ENCODE results near the gene SLC38A8.

DNA sequence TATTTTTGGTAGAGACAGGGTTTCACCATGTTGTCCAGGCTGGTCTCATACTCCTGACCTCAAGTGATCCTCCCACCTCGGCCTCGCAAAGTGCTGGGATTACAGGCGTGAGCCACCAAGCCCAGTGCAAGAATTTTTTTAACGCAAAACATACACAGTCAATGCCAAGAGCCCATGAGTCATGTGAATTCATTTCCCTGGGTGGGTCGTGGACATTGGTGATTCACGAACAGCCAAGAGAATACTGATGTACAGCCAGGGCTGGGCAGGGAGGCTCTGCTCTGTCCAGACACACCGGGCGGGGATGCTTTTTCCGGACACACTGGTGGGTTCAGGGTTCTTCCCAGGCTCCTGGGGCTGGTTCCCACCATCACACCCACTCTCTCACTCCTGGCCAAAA lies 17.7 kb downstream of the SLC38A8 start:
- TF ChIP-seq, protein P1, sequence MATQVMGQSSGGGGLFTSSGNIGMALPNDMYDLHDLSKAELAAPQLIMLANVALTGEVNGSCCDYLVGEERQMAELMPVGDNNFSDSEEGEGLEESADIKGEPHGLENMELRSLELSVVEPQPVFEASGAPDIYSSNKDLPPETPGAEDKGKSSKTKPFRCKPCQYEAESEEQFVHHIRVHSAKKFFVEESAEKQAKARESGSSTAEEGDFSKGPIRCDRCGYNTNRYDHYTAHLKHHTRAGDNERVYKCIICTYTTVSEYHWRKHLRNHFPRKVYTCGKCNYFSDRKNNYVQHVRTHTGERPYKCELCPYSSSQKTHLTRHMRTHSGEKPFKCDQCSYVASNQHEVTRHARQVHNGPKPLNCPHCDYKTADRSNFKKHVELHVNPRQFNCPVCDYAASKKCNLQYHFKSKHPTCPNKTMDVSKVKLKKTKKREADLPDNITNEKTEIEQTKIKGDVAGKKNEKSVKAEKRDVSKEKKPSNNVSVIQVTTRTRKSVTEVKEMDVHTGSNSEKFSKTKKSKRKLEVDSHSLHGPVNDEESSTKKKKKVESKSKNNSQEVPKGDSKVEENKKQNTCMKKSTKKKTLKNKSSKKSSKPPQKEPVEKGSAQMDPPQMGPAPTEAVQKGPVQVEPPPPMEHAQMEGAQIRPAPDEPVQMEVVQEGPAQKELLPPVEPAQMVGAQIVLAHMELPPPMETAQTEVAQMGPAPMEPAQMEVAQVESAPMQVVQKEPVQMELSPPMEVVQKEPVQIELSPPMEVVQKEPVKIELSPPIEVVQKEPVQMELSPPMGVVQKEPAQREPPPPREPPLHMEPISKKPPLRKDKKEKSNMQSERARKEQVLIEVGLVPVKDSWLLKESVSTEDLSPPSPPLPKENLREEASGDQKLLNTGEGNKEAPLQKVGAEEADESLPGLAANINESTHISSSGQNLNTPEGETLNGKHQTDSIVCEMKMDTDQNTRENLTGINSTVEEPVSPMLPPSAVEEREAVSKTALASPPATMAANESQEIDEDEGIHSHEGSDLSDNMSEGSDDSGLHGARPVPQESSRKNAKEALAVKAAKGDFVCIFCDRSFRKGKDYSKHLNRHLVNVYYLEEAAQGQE (IDR thresholded peaks at IDR 0.05) = no peak
- TF ChIP-seq, protein P2, sequence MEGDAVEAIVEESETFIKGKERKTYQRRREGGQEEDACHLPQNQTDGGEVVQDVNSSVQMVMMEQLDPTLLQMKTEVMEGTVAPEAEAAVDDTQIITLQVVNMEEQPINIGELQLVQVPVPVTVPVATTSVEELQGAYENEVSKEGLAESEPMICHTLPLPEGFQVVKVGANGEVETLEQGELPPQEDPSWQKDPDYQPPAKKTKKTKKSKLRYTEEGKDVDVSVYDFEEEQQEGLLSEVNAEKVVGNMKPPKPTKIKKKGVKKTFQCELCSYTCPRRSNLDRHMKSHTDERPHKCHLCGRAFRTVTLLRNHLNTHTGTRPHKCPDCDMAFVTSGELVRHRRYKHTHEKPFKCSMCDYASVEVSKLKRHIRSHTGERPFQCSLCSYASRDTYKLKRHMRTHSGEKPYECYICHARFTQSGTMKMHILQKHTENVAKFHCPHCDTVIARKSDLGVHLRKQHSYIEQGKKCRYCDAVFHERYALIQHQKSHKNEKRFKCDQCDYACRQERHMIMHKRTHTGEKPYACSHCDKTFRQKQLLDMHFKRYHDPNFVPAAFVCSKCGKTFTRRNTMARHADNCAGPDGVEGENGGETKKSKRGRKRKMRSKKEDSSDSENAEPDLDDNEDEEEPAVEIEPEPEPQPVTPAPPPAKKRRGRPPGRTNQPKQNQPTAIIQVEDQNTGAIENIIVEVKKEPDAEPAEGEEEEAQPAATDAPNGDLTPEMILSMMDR (IDR thresholded peaks at IDR 0.05; ENCODE audit: low read depth, low read length, missing input control) = no peak
- TF ChIP-seq HNF4G (IDR thresholded peaks at IDR 0.05) (no peak), FOXA1 (IDR thresholded peaks at IDR 0.05) (no peak), JUND (IDR thresholded peaks at IDR 0.05) (no peak), EGR1 (IDR thresholded peaks at IDR 0.05; ENCODE audit: low read depth in 2 of 2) (no peak), TAF1 (conservative IDR thresholded peaks at IDR 0.05) (no peak), YY1 (IDR thresholded peaks at IDR 0.05) (no peak), RAD21 (IDR thresholded peaks at IDR 0.05) (no peak), HNF4A (conservative IDR thresholded peaks at IDR 0.05) (no peak)

Data from liver (tissue), 3 donors.